GF-D8 (cell line): ENCODE measurements around the gene HOXA3.

ENCODE experiments used
- DNase-seq: peaks from one replicate; lab custom pipeline; 2025; lab: John Stamatoyannopoulos, UW

Gene HOXA3

DNA sequence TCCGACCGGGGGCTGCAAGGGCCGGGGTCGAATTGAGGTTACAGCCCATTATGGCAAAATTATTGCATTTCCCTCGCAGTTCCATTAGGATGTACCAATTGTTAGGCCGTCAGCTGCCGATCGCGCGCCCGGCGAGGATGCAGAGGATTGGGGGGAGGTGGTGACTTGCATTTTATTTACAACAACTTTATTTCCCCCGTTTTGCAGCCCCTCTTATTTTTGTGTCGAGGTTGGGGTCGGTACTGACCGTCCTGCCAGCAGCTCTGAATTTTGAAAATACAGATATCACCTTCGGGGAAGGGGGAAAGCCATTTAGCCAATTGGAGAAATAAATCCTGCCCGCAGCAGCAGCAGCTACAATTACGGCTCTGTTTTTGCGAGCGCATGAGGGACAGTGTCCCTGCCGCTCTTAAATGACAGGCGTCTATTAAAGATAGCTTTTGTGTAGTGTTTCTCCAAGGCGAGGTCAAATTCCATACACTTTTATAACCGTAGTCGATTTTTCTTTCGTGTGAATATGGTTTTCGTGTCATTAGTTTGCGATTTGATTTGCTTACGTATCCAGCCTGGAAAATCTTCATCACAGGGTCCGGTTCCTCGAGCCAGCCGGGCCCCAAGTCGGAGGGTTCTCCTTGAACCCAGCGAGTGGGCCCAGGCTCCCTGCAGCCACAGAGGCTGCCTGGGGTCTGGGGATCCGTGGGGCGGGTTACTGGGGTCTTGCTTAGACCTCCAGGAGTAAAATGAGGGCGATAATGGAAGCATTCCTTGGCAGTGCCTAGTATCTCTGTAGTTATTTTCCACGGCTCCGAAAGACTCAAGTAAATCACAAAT is 8.2 kb downstream of the HOXA3 start:
- no peak for DNase-seq

GRCh38 chr7:27143023-27143949 is 9.1 kb downstream of the HOXA3 start, which contains the start of gene HOXA5:
TSS of gene HOXA5 (minus strand) at chr7:27143681. CDS start at chr7:27143607, 74 bp downstream.
- no peak for DNase-seq

DNA sequence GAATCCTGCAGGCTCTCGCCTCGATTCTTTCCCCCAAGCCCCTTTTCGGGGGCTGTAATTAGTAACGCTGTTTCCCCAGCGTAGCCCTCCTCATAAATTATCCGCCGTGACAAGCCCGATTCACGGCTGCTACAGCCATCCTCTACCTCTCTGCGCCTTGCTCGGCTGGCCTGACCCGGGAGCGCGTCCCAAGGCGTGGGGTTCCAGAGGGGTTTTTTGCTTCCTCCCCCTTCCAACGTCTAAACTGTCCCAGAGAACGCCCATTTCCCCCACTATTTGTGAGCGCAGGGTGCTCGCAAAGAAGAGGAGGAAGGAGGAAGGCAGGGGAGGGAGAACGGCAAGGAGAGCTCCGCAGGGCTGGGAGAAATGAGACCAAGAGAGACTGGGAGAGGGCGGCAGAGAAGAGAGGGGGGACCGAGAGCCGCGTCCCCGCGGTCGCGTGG is 9.8 kb downstream of the HOXA3 start:
- no peak for DNase-seq

DNA sequence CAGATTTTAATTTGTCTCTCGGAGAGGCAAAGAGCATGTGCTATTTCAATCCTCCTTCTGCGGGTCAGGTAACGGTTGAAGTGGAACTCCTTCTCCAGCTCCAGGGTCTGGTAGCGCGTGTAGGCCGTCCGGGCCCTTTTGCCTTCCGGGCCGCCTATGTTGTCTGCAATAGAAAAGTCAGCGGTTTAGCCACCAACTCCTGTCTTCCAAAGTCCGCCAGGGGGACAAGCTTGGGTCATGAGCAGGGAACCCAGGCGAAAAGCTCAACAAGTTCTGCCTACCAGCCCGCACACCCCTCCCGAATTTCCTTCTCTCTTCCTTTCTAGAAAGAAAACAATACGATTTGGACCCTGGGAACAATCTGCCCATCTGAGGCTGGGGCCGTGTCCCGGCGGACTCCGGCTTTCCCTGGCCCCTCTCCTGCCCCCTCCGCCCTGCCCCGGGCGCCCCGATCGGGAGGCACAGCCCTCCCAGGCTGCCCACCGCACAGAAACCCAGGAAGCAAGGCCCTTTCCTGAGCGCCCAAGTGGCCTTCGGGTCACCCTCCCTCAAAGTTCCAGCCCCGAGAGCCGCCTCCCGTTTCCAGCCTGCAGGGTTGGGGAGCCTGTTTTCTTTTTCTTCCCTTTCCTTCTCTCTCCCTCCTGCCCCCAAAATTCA is 10.3 kb downstream of the HOXA3 start:
- no peak for DNase-seq

DNA sequence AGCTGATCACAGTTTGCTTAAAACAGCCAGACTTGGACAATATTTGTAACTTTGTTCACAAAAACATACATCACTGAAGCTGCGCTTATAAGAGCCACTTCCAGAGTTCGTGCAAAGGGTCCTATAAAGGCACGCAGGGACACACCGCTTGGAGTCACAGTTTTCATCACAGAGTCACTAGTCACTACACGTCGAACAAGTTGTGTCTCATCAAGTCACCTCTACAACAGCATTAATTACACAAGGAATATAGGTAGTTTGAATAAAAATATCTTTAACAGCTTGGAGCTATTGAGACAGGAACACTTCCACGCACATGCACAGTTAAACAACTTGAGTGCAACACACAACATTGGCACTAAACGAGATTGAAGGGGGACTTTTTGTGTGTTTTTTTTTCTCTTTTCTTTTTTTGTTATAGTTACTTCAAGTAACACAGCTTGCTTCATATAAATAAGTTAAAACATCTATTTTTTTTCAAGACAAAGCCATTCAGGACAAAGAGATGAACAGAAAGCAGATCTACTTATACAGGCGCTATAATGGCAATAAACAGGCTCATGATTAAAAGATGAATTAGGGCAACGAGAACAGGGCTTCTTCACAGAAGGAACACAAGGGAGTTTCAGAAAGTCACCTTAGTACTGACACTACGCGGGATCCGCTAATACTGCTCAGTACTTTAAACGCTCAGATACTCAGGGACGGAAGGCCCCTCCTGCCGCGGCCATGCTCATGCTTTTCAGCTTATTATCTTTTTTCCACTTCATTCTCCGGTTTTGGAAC is 11.1 kb downstream of the HOXA3 start:
- no peak for DNase-seq

GRCh38 chr7:27140126-27140857 is 12.1 kb downstream of the HOXA3 start:
- no peak for DNase-seq

GRCh38 chr7:27139334-27140125 is 12.9 kb downstream of the HOXA3 start:
- DNase-seq = no peak

- DNase-seq = no peak
Measured at GRCh38 chr7:27138985-27139333, 13.4 kb downstream of the HOXA3 start.

DNA sequence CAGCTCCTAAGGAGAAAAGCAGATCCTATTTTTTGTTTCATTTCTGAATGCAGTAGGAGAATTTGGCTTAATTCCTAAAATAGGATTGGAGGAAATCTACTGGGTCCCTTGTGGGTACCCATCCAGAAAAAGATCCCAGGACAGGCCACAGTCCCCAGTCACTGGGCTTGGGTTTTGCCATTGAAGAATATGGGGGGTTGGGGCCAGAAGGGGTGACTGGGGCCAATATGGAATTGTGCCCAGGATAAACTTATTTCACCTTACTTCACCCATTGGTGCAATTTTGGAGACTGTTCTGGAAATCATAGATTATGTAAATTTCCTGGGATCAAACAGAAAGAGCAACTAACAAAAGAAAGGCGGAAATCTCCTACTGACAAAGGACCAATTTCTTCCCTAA is 13.9 kb downstream of the HOXA3 start:
- DNase-seq = no peak

- no peak for DNase-seq
Measured at GRCh38 chr7:27137640-27138315, 14.6 kb downstream of the HOXA3 start.

- no peak for DNase-seq
Measured at GRCh38 chr7:27134392-27134791, 18.0 kb downstream of the HOXA3 start.

GRCh38 chr7:27133409-27134231 is 18.8 kb downstream of the HOXA3 start:
- no peak for DNase-seq

DNA sequence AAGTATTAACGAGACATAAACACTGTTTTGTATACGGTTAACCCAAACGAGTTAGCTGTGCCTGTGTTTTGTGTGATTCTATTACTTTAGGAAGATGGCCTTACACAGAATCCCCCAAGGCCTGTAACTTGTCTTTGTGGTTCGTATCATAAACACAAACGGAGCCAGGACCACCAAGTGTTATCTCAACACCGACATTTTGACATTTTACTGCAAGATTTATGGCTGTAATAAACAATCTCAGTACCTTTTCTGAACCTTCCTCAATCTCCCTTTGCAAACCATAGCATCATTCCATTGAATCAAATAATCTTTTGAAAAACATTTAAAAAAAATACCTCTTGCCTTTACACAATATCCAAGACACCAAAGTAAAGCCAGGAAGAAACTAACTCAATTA is 19.4 kb downstream of the HOXA3 start:
- DNase-seq = no peak

GRCh38 chr7:27132214-27132613 is 20.2 kb downstream of the HOXA3 start:
- no peak for DNase-seq

DNA sequence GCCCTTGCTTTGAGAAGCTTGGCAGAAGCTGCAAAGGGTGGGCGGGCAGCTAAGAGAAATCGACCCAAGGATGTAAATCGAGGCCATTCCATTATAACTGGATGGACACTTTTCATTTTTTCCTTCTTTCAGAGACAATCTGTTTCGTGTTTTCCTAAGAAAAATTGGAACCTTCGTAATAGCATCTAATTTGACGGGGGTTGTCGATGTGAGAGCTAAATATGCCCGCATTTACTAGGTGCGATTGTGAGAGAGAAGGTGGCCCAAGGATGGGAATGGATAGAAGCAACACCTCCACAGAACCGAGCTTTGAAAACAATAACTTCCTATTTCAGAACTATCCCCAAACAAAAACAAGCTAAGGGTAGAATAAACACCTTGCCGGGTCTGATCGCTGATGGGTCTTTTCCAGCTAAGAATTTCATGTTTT is 21.0 kb downstream of the HOXA3 start:
- no peak for DNase-seq

- no peak for DNase-seq
Measured at GRCh38 chr7:27130540-27131389, 21.6 kb downstream of the HOXA3 start, which contains the start of gene HOXA4. TSS of gene HOXA4 (minus strand) at chr7:27130757. CDS start at chr7:27130733, 24 bp downstream.

DNA sequence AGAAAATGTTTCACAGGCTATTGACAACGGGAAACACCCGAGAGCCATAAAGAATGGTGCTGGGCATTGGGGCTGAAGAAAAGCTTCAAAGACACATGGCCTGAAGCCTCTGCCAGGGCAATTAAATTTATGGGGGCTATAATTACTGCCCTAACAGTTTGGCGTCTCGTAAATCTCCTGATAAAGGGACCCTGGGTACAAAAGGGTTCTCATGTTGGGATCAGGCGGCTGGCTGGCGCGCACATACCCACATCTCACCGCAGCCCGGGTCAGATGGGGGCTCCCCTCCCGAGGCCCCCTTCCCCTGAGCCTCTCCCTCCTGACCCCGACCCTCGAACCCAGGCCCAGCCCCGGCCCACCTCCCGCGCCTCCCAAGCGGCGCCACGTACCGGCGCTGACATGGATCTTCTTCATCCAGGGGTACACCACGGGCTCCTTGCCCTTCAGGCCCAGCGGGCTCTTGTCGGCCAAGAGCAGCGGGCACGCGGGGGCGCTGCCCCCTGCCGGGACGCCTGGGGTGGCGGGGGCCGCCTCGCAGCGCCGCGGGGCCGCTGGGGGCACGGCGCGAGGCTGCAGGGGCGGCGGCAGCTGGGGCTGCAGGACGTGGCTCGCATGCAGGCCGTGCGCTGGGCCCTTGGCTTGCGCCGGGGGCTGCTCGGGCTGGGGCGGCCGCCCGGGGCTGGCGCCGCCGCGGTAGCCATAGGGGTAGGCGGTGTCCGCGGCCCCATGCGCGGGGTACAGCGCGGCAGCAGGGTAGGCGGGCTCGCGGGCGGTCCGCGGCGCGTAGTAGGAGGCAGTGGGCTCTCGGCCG is 22.4 kb downstream of the HOXA3 start:
- DNase-seq = no peak
